ENCODE results near the gene KDELR3. TPM values are rescaled to one million over a fixed set of nuclear protein-coding genes. Genes with fewer than 3 reads are reported as not detected.

KDELR3 gene
- total and polyA plus RNA-seq, 7 donors = 0.53 to 1.9 (median 0.95) TPM

DNA sequence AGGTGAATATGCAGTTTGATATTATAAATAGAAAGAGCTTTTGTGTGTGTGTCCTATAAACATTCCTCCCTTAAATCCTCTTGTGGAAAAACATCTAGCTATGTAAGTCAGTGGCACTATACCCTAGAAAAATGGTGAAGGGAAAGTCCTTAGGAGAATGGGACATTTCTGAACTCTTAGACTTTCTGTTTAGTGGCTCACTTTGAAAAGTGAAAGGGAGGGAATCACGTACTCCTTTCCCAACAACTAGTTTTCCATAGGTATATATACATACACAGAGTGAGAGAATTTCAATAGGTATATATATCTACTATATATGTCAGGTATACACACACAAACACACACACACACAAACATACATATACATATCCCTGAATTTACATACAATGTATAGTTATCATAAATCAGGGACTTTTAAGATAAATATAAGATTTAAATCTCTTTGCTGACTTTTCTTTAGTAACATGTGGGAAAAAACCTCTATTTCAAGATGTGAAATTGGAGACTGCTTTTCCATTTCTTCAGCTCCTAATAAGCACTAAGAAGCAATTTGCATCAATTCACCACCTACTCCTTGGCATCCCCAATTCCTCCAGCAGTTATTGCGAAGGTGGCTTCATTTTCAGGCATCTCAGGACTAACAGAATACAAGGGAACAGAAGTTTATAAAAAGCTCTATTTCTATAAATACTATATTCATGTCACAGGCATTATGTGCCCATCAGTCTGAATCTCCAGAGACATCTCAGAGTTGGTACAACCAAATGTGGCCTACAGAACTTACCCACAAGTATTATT lies 51.8 kb downstream of the KDELR3 start:
- ATAC-seq (no peak), DNase-seq (no peak)
- H3K4me1 ChIP-seq = no peaks in the 10 kb centered on the region
- no peak overlapping the region for H3K27ac ChIP-seq
- no peaks in the 10 kb centered on the region for H3K27me3 ChIP-seq (ENCODE audit: insufficient read depth in 3 of 3, low read length in 2 of 3)
- H3K9me3 ChIP-seq = no peaks in the 10 kb centered on the region
- WGBS, 3 donors = 96 to 99% (median 96%) methylated on average over 2 of the region's 2 CpGs
- intact Hi-C loops (cut with DNase I) = no loop called here
- no peak overlapping the region for H3K4me3 ChIP-seq
- TF ChIP-seq, protein P1, sequence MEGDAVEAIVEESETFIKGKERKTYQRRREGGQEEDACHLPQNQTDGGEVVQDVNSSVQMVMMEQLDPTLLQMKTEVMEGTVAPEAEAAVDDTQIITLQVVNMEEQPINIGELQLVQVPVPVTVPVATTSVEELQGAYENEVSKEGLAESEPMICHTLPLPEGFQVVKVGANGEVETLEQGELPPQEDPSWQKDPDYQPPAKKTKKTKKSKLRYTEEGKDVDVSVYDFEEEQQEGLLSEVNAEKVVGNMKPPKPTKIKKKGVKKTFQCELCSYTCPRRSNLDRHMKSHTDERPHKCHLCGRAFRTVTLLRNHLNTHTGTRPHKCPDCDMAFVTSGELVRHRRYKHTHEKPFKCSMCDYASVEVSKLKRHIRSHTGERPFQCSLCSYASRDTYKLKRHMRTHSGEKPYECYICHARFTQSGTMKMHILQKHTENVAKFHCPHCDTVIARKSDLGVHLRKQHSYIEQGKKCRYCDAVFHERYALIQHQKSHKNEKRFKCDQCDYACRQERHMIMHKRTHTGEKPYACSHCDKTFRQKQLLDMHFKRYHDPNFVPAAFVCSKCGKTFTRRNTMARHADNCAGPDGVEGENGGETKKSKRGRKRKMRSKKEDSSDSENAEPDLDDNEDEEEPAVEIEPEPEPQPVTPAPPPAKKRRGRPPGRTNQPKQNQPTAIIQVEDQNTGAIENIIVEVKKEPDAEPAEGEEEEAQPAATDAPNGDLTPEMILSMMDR (IDR thresholded peaks at IDR 0.05) = no peak
- no peaks in the 10 kb centered on the region for H3K36me3 ChIP-seq (ENCODE audit: insufficient read depth in 1 of 2, low read depth in 1 of 2)

DNA sequence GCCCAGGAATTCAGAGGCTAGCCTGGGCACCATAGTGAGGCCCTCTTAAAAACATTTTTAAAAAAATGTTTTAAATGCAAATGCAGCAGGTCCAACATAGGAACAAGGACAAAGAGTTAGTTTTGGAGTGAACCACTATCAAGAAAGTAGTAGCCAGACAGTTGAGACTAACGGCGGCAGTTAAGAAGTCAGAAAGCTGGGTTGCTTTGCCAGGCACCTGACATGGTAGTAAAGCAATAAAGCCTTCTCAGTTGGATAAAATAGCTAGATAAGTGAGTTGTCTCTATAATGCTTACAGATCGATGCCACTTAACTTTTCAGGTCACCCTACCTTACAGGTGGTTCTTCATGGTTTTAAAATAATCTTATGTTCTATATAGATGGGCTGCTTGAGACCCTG lies 55.1 kb downstream of the KDELR3 start:
- 74 to 88% (median 75%) methylated on average over 3 of the region's 3 CpGs for WGBS, 3 donors
- Histone ChIP-seq H3K27ac (no peak overlapping the region), H3K4me3 (no peak overlapping the region), H3K9me3 (no peaks in the 10 kb centered on the region), H3K36me3 (ENCODE audit: insufficient read depth in 1 of 2, low read depth in 1 of 2) (no peaks in the 10 kb centered on the region), H3K4me1 (no peaks in the 10 kb centered on the region), H3K27me3 (ENCODE audit: insufficient read depth in 3 of 3, low read length in 2 of 3) (no peaks in the 10 kb centered on the region)
- TF ChIP-seq, protein P1 (IDR thresholded peaks at IDR 0.05) = no peak
- ATAC-seq (no peak), DNase-seq (no peak)
- intact Hi-C loops (cut with DNase I) = no loop called here

DNA sequence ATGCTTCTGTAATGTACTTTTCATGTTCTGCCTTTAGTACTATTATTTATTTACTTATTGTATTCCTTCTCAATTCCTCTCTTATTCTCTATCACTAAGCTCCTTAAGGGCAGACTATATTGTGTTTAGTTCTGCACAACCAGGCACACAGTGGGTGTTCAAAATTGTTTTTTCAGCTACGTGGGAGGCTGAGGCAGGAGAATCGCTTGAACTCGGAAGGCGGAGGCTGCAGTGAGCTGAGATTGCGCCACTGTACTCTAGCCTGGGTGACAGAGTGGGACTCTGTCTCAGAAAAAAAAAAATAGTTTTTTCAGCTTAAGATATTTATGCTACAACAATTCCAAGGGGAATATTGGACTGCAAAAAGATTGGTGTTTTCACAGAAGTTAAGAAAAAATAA lies 55.6 kb downstream of the KDELR3 start:
- no peaks in the 10 kb centered on the region for H3K4me1 ChIP-seq
- no peak for ATAC-seq
- no peaks in the 10 kb centered on the region for H3K9me3 ChIP-seq
- H3K27ac ChIP-seq = no peak overlapping the region
- TF ChIP-seq, protein P1 (IDR thresholded peaks at IDR 0.05) = no peak
- intact Hi-C loops (cut with DNase I) = no loop called here
- H3K27me3 ChIP-seq (ENCODE audit: insufficient read depth in 3 of 3, low read length in 2 of 3) = no peaks in the 10 kb centered on the region
- no peak overlapping the region for H3K4me3 ChIP-seq
- no peak for DNase-seq
- WGBS, 3 donors = 93 to 96% (median 95%) methylated on average over 5 of the region's 5 CpGs
- H3K36me3 ChIP-seq (ENCODE audit: insufficient read depth in 1 of 2, low read depth in 1 of 2) = no peaks in the 10 kb centered on the region

DNA sequence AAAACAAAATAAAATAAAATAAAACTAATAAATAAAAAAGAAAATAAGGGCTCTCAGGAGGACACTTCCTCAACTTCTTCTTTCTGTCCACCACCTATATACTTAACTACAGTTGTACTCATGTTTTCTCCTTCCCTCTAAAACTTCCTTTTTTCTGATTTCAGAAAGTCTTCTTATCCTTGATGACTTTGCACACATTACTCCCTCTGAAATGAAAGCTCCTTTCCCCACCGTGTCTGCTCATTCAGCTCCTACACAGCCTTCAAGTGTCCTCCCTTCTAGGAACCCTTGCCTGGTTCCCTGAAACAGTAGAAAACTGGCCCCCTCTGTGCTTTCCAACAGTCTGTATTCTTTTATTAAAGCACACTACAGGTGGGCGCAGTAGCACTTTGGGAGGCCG lies 56.5 kb downstream of the KDELR3 start:
- TF ChIP-seq, protein P1 (IDR thresholded peaks at IDR 0.05) = no peak
- intact Hi-C loops (cut with DNase I) = no loop called here
- ATAC-seq (no peak), DNase-seq (no peak)
- 81 to 82% (median 81%) methylated on average over 3 of the region's 3 CpGs for WGBS, 3 donors
- no peaks in the 10 kb centered on the region for H3K4me1 ChIP-seq
- no peaks in the 10 kb centered on the region for H3K27me3 ChIP-seq (ENCODE audit: insufficient read depth in 3 of 3, low read length in 2 of 3)
- H3K4me3 ChIP-seq = no peak overlapping the region
- H3K36me3 ChIP-seq (ENCODE audit: insufficient read depth in 1 of 2, low read depth in 1 of 2) = no peaks in the 10 kb centered on the region
- H3K27ac ChIP-seq = no peak overlapping the region
- no peaks in the 10 kb centered on the region for H3K9me3 ChIP-seq

Measured in psoas muscle (tissue), 8 donors.